ENCODE results near the gene EEF2.
"Not testable (repeated sequence)": the region's sequence is repeated elsewhere in the genome, so short reads cannot be mapped to it uniquely, and the experiment has no call there.

EEF2 gene

DNA sequence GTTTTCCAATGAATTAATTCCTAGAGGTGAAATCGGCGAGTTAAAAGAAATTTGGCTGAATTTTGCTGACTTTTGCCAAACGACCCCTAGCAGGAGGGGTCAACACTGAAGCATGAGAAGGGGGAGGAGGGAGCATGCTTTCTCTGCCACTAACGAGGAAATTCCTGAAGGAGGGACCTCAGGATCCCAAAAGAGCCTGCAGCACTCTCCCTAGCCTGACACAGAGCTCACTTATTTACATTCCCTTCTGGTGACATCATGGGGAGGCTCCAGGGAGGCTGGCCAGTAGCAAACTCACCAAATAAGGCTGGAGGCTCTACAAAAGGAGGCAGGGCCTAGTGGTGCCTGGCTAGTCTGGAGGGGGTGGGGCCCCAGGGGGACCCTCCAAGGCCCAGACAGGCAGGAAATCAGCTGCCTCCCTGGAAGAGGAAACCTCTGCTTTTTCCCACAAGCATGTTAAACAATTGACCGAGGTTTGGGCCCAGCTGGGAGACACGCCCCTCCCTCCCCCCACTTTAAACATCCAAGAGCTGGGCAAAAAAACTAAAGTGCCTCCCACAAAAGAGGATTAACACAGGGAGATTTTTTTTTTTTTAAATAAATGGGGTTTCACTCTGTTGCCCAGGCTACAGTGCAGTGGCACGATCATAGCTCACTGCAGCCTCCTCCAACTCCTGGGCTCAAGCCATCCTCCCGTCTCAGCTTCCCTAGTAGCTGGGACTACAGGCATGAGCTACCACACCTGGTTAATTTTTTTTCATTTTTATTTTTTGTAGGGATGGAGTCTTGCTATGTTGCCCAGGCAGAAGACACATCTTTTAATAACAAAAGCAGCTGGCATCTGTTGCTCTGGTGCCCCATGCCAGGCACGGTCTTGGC, 16.5 kb downstream of the EEF2 start:
- no peak for DNase-seq (ENCODE audit: low spot score)

DNA sequence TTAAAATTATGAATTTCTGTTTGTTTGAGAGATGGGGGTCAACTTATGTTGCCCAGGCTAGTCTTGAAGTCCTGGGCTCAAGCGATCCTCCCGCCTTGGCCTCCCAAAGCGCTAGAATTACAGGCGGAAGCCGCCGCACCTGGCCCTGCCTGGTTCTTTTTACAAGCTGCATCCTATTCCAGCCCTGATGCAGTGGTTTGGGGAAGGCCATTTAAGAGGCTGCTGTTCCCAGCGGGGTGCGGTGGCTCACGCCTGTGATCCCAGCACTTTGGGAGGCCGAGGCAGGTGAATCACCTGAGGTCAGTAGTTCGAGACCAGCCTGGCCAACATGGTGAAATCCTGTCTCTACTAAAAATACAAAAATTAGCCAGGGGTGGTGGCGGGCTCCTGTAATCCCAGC, 17.3 kb downstream of the EEF2 start:
- DNase-seq (ENCODE audit: low spot score), result not testable (repeated sequence)

DNA sequence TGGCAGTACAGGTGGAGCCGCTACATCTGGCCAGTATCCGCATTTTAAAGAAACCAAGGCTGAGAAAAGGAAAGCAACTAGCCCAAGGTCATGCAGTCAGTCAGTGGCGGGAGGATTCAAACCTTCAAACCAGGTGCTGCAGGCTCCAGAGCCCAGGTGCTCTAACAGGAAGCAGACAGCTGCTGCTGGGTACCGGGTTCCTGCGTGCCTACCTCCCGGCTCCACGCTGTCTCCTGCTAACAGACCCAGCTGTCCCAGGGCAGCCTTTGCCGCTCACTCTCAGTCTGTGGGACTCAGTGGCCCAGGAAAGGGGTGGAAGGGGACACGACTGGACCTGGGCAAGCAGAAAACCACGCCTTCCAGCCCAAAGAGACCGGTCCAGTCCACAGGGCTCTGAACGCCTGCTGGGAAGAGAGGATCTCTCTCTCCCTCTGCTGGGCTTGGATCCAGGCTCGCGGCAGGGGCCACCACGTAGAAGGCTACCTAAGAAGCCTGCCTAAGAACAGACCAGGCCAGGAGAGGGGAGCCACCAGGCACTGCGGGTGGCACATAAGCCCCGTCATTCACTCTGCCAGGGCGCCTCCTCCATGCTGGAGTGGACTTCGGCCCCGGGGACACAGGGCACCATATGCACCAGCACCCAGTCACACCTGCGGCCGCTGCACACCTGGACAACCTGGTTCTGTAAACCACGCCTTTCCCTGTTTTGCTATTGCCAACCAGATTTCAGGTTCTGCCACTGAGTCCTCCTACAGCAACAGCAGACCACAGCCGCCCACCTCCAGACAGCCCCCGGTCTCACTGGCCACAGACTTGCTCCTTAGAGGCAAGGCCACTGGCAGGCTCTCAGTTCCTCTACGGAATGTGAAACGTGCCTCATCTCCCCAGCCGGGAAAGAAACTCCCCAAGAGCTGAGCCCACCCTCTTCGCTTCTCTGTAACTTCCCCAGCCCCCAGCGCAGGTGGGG, 18.9 kb downstream of the EEF2 start:
- no peak for DNase-seq (ENCODE audit: low spot score)

DNA sequence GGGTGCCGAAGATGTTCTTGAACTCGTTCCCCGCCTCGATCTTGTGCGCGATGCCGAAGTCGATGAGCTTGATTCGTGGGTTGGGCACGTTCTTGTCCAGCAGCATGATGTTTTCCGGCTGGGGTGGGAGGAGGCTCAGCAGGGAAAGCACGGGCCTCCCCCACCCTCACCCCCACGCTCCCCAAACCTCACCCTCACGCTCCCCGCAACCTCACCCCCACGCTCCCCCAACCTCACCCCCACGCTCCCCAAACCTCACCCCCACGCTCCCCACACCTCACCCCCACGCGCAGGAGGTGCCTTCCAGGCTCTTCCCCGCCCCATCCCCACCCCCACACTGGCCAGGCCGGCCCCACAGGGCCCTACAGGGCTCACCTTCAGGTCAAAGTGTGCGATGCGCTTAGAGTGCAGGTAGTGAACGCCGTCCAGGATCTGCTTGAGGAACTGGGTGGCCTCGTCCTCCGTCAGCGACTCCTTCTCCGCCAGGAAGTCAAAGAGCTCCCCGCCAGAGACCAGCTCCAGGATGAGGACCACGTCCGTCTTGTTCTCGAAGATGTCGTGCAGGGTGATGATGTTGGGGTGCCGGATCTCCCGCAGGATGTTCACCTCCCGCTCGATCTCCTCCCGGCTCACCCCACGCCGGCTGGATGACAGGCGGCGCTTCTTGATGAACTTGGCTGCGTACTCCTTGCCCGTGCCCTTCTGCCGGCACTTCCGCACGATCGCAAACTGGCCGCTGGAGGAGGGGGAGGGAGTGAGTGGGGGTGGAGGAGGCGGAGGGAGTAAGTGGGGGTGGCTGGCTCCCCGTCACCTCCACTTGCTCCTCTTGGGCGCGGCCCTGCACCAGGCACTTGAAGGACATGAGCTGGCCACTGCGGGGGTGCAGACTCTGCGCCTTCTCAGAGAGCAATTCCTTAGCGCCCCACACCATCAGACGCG, 20.7 kb downstream of the EEF2 start:
- no peak for DNase-seq (ENCODE audit: low spot score)

DNA sequence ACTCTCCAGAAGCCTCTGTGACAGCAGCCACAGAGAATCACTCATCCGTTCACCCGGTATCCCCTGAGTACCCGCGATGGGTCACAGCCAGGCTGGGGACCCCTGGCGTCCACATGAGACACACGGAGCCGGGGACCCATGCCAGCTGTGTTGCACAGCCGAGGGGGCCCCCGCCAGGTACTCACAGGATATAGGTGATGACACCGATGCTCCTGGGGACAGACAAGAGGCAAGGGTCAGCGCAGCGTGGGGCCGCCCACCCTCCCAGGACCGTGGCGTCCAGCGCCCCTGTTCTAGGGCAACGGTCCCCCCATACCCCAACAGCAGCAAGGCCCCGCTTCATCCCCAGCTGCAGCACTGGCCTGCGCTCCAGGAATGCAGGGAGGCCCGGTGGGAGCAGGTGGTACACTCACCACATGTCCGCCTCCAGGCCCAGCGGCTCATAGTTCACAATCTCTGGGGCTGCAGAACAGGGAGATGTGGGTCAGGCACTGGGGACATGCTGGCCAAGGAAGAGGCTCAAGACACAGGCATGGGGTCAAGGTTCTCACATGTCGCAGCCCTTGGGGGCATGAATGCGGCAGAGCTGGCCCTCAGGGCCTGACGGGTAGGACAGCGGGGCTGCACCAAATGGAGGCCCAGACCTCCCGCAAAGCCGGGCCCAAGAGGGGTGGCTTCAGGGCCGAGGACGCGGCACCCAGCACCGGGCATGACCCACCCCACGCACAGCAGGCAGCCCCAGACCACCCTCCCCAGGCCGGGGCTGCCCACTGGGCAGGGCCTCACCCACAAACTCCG, 21.6 kb downstream of the EEF2 start:
- no peak for DNase-seq (ENCODE audit: low spot score)

DNA sequence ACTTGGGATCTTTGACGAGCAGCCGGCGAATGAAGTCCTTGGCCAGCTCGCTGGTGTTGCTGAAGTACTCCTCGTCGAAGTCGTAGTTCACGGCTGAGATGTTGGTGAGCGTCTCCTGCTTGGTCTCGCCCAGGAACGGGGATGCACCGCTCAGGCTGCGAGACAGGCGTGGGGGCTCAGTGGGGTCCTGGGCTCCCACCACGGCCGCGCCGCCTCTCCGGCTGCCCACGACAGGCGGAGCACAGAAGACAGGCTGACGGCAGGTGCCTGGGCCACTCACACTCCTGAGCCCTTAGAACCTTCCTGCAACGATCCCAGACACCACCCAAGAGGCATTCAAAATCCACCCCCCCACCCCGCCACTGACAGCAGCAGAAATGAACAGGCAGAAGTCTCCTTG, 24.3 kb downstream of the EEF2 start:
- no peak for DNase-seq (ENCODE audit: low spot score)

DNA sequence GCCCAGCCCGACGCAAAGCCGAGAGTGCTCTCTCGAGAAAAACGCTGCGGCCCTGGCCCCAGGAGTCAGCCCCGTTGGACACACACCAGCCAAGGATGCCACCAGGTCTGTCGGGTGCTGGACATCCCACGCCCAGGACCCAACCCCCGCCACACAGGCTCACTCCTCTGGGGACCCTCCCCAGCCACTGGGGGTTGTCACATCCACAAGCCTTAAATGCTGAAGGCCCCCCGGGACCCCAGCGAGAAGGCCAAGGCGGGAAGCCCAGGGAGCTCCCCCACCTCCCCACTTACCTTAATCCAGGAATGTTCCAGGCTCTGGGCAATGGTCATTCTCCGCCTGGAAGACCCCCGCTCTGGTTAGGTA, 25.5 kb downstream of the EEF2 start:
- no peak for DNase-seq (ENCODE audit: low spot score)

DNA sequence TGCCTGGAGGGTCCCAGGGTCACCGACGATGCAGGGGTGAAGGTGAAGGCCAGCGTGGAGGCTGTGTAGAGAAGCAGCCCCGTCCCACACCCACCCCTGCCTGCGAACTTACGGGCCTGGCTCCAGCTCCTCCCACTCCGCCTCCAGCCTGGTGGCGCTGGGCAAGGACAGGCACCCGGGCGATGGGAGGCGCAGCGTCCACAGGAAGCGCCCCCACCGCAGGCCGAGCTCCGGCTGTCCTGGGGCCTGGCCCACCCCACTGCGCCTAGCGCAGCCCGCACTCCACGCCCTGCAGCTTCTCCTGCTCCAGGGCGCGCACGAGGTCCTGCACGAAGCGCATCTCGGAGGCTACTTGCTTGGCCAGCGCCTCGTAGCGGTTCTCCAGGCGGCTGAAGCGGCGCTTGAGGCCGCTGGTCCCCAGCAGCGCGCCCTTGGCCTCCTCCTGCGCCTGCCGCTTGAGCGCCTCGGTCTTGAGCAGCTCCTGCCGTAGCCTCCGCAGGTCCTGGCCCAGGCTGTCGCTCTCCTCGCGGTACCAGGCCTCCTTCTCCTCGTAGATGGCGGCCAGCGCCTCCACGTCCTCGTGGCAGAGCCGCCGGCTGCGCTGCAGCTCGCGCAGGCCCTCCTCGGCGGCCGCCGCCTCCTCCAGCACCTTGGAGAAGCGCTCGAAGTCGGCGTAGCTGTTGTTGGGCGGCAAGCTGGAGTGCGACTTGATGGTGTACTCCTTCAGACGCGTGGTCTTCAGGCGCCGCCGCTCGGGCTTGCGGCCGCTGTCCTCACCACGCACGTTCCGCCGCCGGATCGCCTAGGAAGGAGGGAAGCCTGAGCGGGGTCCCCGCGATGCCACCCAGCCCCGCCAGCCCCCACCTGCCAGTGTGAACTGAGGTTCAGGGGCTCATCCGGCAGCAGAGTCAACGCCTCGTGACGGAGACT, 26.2 kb downstream of the EEF2 start:
- DNase-seq (ENCODE audit: low spot score), result no peak

DNA sequence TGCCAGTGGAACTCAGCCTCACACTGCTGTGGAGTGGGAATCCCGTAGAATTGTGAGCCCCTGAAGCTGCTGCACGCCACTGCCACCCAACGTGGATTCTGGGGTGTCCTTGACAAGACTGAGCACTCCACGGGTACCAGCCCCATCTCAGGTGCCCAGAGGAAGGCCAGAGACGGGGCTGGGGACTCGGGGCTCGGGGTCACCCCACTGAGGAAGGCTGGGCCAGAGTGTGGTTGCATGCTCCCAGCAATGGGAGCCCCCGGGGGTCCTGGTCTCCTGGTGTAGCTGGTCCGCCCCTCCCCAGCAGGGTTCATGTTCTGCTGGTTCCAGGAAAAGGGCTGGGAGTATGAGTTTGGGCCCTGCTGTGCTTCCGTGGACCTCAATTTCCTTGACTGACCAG, 29.6 kb downstream of the EEF2 start:
- no peak for DNase-seq (ENCODE audit: low spot score)

DNA sequence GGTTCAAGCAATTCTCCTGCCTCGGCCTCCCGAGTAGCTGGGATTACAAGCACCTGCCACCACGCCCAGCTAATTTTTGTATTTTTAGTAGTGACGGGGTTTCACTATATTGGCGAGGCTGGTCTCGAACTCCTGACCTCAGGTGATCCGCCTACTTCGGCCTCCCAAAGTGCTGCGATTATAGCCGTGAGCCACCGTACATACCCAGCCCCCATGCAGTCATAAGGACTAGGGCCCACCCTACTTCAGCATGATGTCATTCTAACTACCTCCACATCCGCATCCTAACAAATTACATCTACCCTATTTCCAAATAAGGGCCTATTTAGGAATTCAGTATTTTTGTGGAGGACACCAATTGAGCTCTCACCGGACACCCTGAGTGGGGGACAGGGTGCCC, 30.0 kb downstream of the EEF2 start:
- DNase-seq (ENCODE audit: low spot score), result not testable (repeated sequence)

DNA sequence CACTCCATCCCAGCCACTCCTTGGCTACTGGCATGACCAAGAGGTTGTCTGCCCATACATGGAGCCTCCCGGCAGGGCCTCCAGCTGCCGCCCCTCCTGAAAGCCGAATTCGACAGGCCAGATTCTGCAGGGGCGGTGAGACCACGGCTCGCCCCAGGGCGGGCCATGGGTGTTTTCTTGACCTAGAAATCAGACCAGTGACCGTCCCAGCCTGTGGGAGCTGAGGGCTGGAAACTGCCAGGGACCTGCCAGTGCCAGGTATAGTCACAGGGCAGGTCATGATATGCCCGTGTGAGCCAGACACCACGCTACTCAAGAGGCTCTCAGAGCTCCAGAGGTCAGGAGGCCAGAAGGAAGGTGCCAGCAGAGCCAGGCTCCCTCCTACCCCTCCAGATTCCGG, 31.2 kb downstream of the EEF2 start:
- DNase-seq (ENCODE audit: low spot score), result no peak

DNA sequence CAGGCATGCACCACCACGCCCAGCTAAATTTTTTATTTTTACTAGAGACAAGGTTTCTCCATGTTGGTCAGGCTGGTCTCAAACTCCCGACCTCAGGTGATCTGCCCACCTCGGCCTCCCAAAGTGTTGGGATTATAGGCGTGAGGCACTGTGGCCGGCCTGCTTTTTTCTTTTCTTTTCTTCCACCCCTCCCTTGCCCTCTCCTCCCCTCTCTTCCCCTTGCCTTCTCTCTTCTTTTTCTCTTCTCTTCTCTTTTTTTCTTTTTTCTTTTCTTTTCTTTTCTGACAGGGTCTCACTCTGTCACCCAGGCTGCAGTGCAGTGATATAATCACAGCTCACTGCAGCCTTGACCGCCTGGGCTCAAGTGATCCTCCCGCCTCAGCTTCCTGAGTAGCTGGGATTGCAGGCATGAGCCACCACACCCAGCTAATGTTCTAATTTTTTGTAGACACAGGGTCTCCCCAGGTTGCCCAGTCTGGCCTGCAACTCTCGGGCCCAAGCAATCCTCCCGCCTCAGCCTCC, 32.4 kb downstream of the EEF2 start:
- not testable (repeated sequence) for DNase-seq (ENCODE audit: low spot score)

DNA sequence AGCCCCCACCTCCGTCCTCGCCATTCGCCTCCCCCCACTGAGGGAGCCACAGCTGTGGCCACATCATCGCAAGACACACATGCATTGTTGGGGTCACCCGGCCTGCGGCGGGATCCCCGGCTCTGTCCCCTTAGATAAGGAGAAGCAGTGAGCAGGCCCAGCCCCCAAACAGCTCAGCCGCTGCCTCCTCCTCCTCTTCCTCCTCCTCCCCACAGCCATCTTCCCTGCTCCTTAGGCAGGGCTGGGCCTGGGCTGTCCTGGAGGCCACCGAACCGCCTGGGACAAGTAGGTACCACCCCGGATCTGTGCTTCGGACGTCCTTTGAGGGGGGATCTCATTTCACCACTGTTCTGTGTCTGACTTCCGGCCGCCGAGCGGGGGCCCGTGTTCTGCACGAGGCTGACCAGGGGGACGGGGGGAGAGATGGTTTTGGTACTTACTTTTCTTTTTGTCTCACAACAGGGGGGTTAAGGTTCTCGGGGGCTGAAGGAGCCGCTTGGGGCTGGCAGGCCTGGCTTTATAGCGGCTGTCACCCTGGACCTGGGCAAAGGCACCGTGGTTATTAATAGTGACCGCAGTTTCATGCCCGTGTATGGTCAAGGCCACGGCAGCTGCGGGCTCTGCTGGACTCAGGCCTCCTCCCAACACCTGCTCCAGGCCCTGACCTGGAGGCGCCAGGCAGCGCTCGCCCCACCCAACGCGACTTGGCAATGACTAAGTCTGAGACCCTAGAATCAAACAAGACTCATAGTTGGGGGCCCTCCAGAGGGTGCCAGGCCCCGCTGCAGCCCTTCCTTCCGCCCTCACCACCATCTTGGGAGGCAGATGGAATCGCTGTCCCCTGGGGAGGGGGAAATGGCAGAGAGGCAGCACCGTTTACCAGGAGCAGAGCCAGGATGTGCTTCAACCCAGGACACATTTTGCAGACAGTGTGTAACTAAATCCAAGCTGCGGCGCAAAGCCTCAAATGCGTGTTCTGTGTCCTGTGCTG, 34.1 kb downstream of the EEF2 start:
- DNase-seq (ENCODE audit: low spot score), result no peak

DNA sequence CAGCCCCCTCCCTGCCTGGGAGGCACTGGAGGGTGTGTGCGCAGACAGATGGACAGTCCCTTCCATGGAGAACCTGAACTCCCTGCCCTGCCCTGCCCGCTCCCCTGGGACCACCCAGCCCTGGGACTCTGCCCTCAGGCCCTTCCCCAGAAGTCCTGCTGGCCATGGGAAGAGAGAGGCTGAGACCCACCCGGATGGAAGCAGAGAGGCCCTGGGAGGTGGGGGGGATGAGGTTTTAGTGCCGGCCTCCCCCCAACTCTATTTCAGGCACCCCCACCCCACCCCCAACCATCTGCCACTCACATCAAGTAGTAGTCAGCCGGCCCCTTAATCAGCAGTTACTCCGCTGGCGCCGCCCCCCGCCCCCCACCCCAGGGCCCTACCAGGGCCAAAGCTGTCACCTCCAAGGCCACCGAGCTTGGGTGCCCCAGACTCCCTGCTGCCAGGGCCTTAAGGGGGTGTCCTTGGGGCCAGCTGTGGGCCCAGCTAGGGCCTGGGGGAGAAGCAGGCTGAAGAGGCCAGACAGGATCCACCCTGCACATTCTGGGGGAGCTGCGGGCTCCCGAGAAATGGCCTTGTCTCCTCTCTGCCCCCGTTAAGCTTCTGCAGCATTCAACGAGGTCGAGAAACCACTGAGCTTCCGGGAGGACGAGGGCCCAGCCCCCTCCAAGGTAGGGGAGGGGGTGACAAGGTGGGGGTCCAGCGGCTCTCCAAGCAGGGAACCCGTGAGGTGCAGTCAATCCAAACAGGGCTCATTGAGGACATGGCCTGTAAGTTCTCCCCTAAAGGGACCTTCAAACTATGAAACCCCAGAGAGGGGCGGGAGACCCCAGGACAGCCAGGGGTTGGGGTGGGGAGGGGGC, 35.0 kb downstream of the EEF2 start:
- no peak for DNase-seq (ENCODE audit: low spot score)

DNA sequence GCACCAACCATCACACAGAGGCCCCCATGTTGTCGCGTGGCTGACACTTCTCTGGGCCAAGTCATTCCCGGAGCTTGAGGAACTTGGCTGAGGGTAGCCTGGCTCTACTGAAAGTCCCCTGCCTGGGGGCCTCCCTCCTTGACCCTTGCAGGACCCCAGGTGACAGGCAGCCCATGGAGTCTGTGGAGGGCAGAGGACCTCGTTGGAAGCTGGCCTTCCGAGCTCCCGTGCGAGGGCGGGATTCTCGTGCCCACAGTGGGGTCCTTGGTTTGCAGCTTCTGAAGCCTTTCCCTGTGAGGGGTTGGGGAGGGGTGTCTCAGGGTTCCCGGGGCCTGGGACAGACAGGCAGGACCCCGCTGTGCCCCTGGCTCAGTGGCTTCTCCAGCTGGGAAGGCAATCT, 36.0 kb downstream of the EEF2 start:
- DNase-seq (ENCODE audit: low spot score), result no peak

DNA sequence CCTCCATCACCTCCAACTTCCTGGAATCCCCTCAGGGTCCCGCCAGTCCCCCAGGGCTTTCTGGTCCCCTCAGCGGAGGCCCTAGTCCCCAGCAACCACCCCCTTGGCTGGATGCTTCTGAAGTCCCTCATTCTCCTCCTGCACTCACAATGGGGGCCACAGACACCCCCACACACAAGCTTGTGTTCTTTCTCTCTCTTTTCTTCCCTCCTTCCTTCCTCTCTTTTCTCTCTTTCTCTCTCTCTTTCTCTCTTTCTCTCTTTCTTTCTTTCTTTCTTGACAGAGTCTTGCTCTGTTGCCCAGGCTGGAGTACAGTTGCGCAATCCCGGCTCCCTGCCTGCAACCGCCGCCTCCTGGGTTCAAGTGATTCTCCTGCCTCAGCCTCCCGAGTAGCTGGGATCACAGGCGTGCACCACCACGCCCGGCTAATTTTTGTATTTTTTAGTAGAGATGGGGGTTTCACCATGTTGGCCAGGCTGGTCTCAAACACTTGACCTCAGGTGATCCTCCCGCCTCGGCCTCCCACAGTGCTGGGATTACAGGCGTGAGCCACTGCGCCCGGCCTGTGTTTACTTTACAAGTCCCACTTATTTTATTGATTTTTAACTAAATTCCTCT, 37.8 kb downstream of the EEF2 start:
- DNase-seq (ENCODE audit: low spot score), result not testable (repeated sequence)

DNA sequence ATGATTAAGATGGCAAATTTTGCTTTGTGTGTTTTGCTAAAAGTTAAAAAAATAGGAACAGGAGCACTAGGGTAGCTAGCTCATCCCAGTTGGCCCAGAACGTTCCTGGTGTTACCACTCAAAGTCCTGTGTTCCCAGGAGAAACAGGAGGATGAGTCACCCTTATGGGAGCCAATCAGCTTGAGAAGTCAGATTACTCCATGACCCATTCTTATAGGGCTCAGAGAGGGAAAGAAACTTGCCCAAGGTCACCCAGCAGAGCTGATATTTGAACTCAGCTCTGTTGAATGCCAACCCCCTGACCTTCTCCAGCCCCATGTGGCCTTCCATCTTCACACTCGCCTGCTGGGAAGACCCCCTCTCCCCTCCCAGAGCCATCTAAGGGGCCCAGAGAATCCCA, 39.4 kb downstream of the EEF2 start:
- no peak for DNase-seq (ENCODE audit: low spot score)

All from activated CD4-positive, alpha-beta T cell treated with anti-CD3 and anti-CD28 coated beads, Interleukin-2, Interleukin-4, amounts not matched to agents 100 ng/mL and 50 ng/mL, durations not matched to agents 16 hours and 8 hours (primary cell).